ENCODE measurements around the gene NFATC1. TPM values are rescaled to one million over a fixed set of nuclear protein-coding genes. Genes with fewer than 3 reads are reported as not detected.

NFATC1 gene
- total and polyA plus RNA-seq, 9 donors, result 7.0 to 17.1 (median 12.6) TPM

- H3K36me3 ChIP-seq (ENCODE audit: control insufficient read depth, insufficient read depth, low read length), result peaks cover 36% of the 10 kb centered on the region
- DNase-seq, result no peak
- WGBS (ENCODE audit: insufficient coverage), result 91% methylated on average over 16 of the region's 16 CpGs
- no peaks in the 10 kb centered on the region for H3K9me3 ChIP-seq (replicated peaks; ENCODE audit: control insufficient read depth, low read depth, low read length)
- H3K4me3 ChIP-seq (ENCODE audit: low read length), result no peak overlapping the region
- no peaks in the 10 kb centered on the region for H3K27me3 ChIP-seq (ENCODE audit: control insufficient read depth, insufficient read depth, low read length)
- H3K27ac ChIP-seq (ENCODE audit: low read length), result no peak overlapping the region
- peaks cover 11% of the 10 kb centered on the region for H3K4me1 ChIP-seq (ENCODE audit: control insufficient read depth, insufficient read depth, low read length)
Observed at GRCh38 chr18:79413426-79413825, 17.7 kb downstream of the NFATC1 start.

GRCh38 chr18:79413901-79414300 is 18.2 kb downstream of the NFATC1 start:
- H3K36me3 ChIP-seq (ENCODE audit: control insufficient read depth, insufficient read depth, low read length), result peaks cover 36% of the 10 kb centered on the region
- no peak for DNase-seq
- no peak overlapping the region for H3K4me3 ChIP-seq (ENCODE audit: low read length)
- H3K4me1 ChIP-seq (ENCODE audit: control insufficient read depth, insufficient read depth, low read length), result peaks cover 14% of the 10 kb centered on the region
- H3K9me3 ChIP-seq (replicated peaks; ENCODE audit: control insufficient read depth, low read depth, low read length), result no peaks in the 10 kb centered on the region
- H3K27ac ChIP-seq (ENCODE audit: low read length), result no peak overlapping the region
- no peaks in the 10 kb centered on the region for H3K27me3 ChIP-seq (ENCODE audit: control insufficient read depth, insufficient read depth, low read length)
- WGBS (ENCODE audit: insufficient coverage), result 67% methylated on average over 8 of the region's 9 CpGs

- Histone ChIP-seq H3K9me3 (replicated peaks; ENCODE audit: control insufficient read depth, low read depth, low read length) (no peaks in the 10 kb centered on the region), H3K27ac (ENCODE audit: low read length) (no peak overlapping the region), H3K27me3 (ENCODE audit: control insufficient read depth, insufficient read depth, low read length) (no peaks in the 10 kb centered on the region), H3K36me3 (ENCODE audit: control insufficient read depth, insufficient read depth, low read length) (peaks cover 33% of the 10 kb centered on the region), H3K4me3 (ENCODE audit: low read length) (no peak overlapping the region), H3K4me1 (ENCODE audit: control insufficient read depth, insufficient read depth, low read length) (peaks cover 14% of the 10 kb centered on the region)
- WGBS (ENCODE audit: insufficient coverage), result 82% methylated on average over 19 of the region's 24 CpGs
- no peak for DNase-seq
Observed at GRCh38 chr18:79416022-79416676, 20.4 kb downstream of the NFATC1 start.

GRCh38 chr18:79416677-79417052 is 20.9 kb downstream of the NFATC1 start:
- Histone ChIP-seq H3K27me3 (ENCODE audit: control insufficient read depth, insufficient read depth, low read length) (no peaks in the 10 kb centered on the region), H3K36me3 (ENCODE audit: control insufficient read depth, insufficient read depth, low read length) (peaks cover 34% of the 10 kb centered on the region), H3K4me1 (ENCODE audit: control insufficient read depth, insufficient read depth, low read length) (peaks cover 16% of the 10 kb centered on the region), H3K27ac (ENCODE audit: low read length) (no peak overlapping the region), H3K4me3 (ENCODE audit: low read length) (no peak overlapping the region), H3K9me3 (replicated peaks; ENCODE audit: control insufficient read depth, low read depth, low read length) (no peaks in the 10 kb centered on the region)
- no peak for DNase-seq
- WGBS (ENCODE audit: insufficient coverage), result 88% methylated on average over 11 of the region's 12 CpGs

- WGBS (ENCODE audit: insufficient coverage), result 90% methylated on average over 19 of the region's 19 CpGs
Observed at GRCh38 chr18:79418236-79418635, 22.5 kb downstream of the NFATC1 start.

GRCh38 chr18:79418642-79419041 is 22.9 kb downstream of the NFATC1 start:
- Histone ChIP-seq H3K27ac (ENCODE audit: low read length) (no peak overlapping the region), H3K4me3 (ENCODE audit: low read length) (no peak overlapping the region), H3K27me3 (ENCODE audit: control insufficient read depth, insufficient read depth, low read length) (no peaks in the 10 kb centered on the region), H3K4me1 (ENCODE audit: control insufficient read depth, insufficient read depth, low read length) (peaks cover 28% of the 10 kb centered on the region), H3K9me3 (replicated peaks; ENCODE audit: control insufficient read depth, low read depth, low read length) (no peaks in the 10 kb centered on the region), H3K36me3 (ENCODE audit: control insufficient read depth, insufficient read depth, low read length) (peaks cover 26% of the 10 kb centered on the region)
- WGBS (ENCODE audit: insufficient coverage), result 66% methylated on average over 8 of the region's 11 CpGs
- DNase-seq, result no peak

More at GRCh38 chr18:79418236-79418635, 22.5 kb downstream of the NFATC1 start:
- Histone ChIP-seq H3K27me3 (ENCODE audit: control insufficient read depth, insufficient read depth, low read length) (no peaks in the 10 kb centered on the region), H3K36me3 (ENCODE audit: control insufficient read depth, insufficient read depth, low read length) (peaks cover 30% of the 10 kb centered on the region), H3K4me1 (ENCODE audit: control insufficient read depth, insufficient read depth, low read length) (peaks cover 24% of the 10 kb centered on the region), H3K4me3 (ENCODE audit: low read length) (no peak overlapping the region), H3K27ac (ENCODE audit: low read length) (no peak overlapping the region), H3K9me3 (replicated peaks; ENCODE audit: control insufficient read depth, low read depth, low read length) (no peaks in the 10 kb centered on the region)
- no peak for DNase-seq

GRCh38 chr18:79420033-79420745 is 24.5 kb downstream of the NFATC1 start:
- H3K9me3 ChIP-seq (replicated peaks; ENCODE audit: control insufficient read depth, low read depth, low read length), result no peaks in the 10 kb centered on the region
- WGBS (ENCODE audit: insufficient coverage), result 72% methylated on average over 37 of the region's 48 CpGs
- H3K4me1 ChIP-seq (ENCODE audit: control insufficient read depth, insufficient read depth, low read length), result peaks cover 35% of the 10 kb centered on the region
- peaks cover 19% of the 10 kb centered on the region for H3K36me3 ChIP-seq (ENCODE audit: control insufficient read depth, insufficient read depth, low read length)
- no peaks in the 10 kb centered on the region for H3K27me3 ChIP-seq (ENCODE audit: control insufficient read depth, insufficient read depth, low read length)
- DNase-seq, result no peak
- no peak overlapping the region for H3K27ac ChIP-seq (ENCODE audit: low read length)
- H3K4me3 ChIP-seq (ENCODE audit: low read length), result no peak overlapping the region

GRCh38 chr18:79421275-79421857 is 25.6 kb downstream of the NFATC1 start:
- Histone ChIP-seq H3K27ac (ENCODE audit: low read length) (no peak overlapping the region), H3K4me3 (ENCODE audit: low read length) (no peak overlapping the region), H3K27me3 (ENCODE audit: control insufficient read depth, insufficient read depth, low read length) (no peaks in the 10 kb centered on the region), H3K36me3 (ENCODE audit: control insufficient read depth, insufficient read depth, low read length) (peaks cover 19% of the 10 kb centered on the region), H3K4me1 (ENCODE audit: control insufficient read depth, insufficient read depth, low read length) (peaks cover 31% of the 10 kb centered on the region), H3K9me3 (replicated peaks; ENCODE audit: control insufficient read depth, low read depth, low read length) (no peaks in the 10 kb centered on the region)
- DNase-seq, result no peak
- WGBS (ENCODE audit: insufficient coverage), result 88% methylated on average over 25 of the region's 26 CpGs

- Histone ChIP-seq H3K4me1 (ENCODE audit: control insufficient read depth, insufficient read depth, low read length) (peaks cover 34% of the 10 kb centered on the region), H3K36me3 (ENCODE audit: control insufficient read depth, insufficient read depth, low read length) (peaks cover 19% of the 10 kb centered on the region), H3K27ac (ENCODE audit: low read length) (no peak overlapping the region), H3K4me3 (ENCODE audit: low read length) (no peak overlapping the region), H3K27me3 (ENCODE audit: control insufficient read depth, insufficient read depth, low read length) (no peaks in the 10 kb centered on the region), H3K9me3 (replicated peaks; ENCODE audit: control insufficient read depth, low read depth, low read length) (no peaks in the 10 kb centered on the region)
- no peak for DNase-seq
- WGBS (ENCODE audit: insufficient coverage), result 73% methylated on average over 19 of the region's 24 CpGs
Observed at GRCh38 chr18:79422022-79422782, 26.5 kb downstream of the NFATC1 start.

GRCh38 chr18:79422783-79423165 is 27.0 kb downstream of the NFATC1 start:
- Histone ChIP-seq H3K27me3 (ENCODE audit: control insufficient read depth, insufficient read depth, low read length) (no peaks in the 10 kb centered on the region), H3K36me3 (ENCODE audit: control insufficient read depth, insufficient read depth, low read length) (peaks cover 19% of the 10 kb centered on the region), H3K9me3 (replicated peaks; ENCODE audit: control insufficient read depth, low read depth, low read length) (no peaks in the 10 kb centered on the region), H3K4me1 (ENCODE audit: control insufficient read depth, insufficient read depth, low read length) (peaks cover 35% of the 10 kb centered on the region), H3K27ac (ENCODE audit: low read length) (no peak overlapping the region), H3K4me3 (ENCODE audit: low read length) (no peak overlapping the region)
- 72% methylated on average over 12 of the region's 12 CpGs for WGBS (ENCODE audit: insufficient coverage)
- DNase-seq, result no peak

Data from muscle of leg (tissue), 11 donors.